Vagina (tissue), 2 donors: ENCODE data around the gene TYSND1.

ENCODE experiments used
- CTCF ChIP-seq, 3 experiments: fragments of 450-650 bp in 2 of 3; fragments of 200-600 bp in 1 of 3; sonication (generic) in 1 of 3; IDR thresholded peaks; one replicate each; pipeline ENCODE4 v1.5.1; 2017 to 2019; ENCODE audit warnings: antibody characterized with exemption in 3 of 3, mild to moderate bottlenecking in 2 of 3, moderate library complexity in 2 of 3
- POLR2A ChIP-seq, 2 donors: fragments of 450-650 bp; IDR thresholded peaks; one replicate each; pipeline ENCODE4 v1.6.1; 2017; ENCODE audit warnings: antibody characterized with exemption in 2 of 2, mild to moderate bottlenecking in 2 of 2, moderate library complexity in 2 of 2
- POLR2AphosphoS5 ChIP-seq, 2 donors: sonication (generic); formaldehyde crosslinking; IDR thresholded peaks; one replicate each; pipeline ENCODE4 v1.9.0; 2017; ENCODE audit warnings: antibody characterized with exemption in 2 of 2, mild to moderate bottlenecking in 2 of 2, low read depth in 1 of 2; ENCODE audit not compliant: insufficient read depth in 1 of 2

- TF ChIP-seq CTCF (IDR thresholded peaks at IDR 0.05), result no peak
- no peak for TF ChIP-seq POLR2A (IDR thresholded peaks at IDR 0.05)
- TF ChIP-seq POLR2AphosphoS5 (IDR thresholded peaks at IDR 0.05; ENCODE audit: insufficient read depth in 1 of 2, low read depth in 1 of 2), result no peak
These were observed 742 bp upstream of the TYSND1 start for GRCh38 chr10:70147259-70147625.
